GM13976 (cell line): ENCODE data around the gene ARHGEF10L.

Source experiments
- DNase-seq: peaks from one replicate; pipeline ENCODE4 v3.0.0; 2012; ENCODE audit warnings: low spot score
- in situ Hi-C: fragments of 300-500 bp; cut with MboI; formaldehyde crosslinking; loops from one replicate; pipeline ENCODE4 v1.12.0; 2022; ENCODE audit warnings: low sequenced_read_pairs, mixed read lengths, inconsistent platforms; ENCODE audit not compliant: unreplicated experiment
- TF ChIP-seq, protein P1 (sequence below): IDR thresholded peaks from 2 replicates; pipeline ENCODE4 v1.5.1; 2012; ENCODE audit warnings: borderline replicate concordance, mild to moderate bottlenecking; ENCODE audit not compliant: insufficient read depth; ENCODE audit errors: extremely low read depth, missing control alignments, control extremely low read depth

Gene ARHGEF10L

DNA sequence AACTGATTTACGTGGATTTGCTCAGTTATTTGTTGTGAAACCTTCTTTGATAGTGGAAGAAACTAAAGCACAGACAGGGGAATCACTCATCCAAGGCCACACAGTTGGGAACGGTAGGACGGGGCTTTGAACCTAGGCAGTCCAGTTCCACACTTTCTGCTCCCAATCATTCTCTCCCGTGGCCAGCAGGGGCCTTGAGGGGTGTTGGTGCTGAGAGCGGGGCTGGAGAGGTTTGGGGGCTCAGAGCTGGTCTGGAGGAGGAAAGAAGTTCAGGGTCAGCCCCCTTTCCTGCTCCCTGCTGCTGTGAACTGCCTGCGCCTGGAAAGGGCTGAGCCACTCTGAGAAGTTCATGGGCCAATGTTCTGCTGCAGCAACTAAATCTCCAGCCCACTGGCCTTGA is 184.2 kb downstream of the ARHGEF10L start:
- TF ChIP-seq, protein P1, sequence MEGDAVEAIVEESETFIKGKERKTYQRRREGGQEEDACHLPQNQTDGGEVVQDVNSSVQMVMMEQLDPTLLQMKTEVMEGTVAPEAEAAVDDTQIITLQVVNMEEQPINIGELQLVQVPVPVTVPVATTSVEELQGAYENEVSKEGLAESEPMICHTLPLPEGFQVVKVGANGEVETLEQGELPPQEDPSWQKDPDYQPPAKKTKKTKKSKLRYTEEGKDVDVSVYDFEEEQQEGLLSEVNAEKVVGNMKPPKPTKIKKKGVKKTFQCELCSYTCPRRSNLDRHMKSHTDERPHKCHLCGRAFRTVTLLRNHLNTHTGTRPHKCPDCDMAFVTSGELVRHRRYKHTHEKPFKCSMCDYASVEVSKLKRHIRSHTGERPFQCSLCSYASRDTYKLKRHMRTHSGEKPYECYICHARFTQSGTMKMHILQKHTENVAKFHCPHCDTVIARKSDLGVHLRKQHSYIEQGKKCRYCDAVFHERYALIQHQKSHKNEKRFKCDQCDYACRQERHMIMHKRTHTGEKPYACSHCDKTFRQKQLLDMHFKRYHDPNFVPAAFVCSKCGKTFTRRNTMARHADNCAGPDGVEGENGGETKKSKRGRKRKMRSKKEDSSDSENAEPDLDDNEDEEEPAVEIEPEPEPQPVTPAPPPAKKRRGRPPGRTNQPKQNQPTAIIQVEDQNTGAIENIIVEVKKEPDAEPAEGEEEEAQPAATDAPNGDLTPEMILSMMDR, result no peak
- in situ Hi-C loops, result no loop called here
- no peak for DNase-seq

DNA sequence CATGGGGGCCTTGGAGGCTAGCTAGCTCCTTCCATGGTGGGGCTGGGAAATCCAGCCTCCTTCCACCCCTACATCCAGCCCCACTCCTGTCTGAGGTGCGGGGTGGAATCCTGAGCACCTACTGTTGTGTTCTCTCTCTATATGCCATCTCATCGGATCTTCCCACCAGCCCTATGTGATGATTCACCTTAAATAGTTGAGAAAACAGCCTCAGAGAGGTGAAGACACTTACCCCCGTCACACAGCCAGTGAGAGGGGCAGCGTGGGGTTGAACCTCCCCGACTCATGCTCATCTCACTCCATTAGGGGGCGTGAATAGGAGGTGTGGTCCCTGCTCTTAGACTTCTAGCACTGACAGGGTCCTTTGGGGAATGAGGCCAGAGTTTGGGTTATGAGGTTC is 184.7 kb downstream of the ARHGEF10L start:
- TF ChIP-seq, protein P1, result no peak
- no peak for DNase-seq
- in situ Hi-C loops, result no loop called here

DNA sequence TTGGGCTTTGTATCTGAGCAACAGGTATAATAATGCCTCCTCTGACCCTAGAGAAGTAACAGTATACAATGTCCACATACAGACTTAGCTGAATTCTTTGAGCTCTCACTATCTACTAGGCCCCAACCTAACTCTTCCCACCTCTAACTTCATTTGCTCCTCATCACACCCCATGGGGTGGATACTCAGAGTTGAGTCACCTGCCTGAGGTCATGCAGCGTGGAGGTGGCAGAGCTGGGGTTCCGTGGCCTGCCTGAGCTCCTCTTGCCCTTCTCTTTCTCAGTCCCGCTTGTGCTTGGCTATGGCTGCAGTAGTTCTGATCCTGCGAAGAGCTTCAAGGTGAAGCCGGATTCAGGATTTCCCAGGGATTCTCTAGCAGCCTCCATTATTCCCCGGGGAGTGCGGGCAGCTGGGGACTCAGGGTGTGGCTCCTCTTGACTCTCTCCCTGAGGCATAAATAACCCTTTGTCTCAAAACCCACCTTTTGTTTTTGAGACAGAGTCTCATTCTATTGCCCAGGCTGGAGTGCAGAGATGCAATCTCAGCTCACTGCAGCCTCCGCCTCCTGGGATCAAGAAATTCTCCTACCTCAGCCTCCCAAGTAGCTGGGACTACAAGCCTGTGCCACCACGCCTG is 185.7 kb downstream of the ARHGEF10L start:
- TF ChIP-seq, protein P1, result no peak
- in situ Hi-C loops, result no loop called here
- DNase-seq, result no peak

DNA sequence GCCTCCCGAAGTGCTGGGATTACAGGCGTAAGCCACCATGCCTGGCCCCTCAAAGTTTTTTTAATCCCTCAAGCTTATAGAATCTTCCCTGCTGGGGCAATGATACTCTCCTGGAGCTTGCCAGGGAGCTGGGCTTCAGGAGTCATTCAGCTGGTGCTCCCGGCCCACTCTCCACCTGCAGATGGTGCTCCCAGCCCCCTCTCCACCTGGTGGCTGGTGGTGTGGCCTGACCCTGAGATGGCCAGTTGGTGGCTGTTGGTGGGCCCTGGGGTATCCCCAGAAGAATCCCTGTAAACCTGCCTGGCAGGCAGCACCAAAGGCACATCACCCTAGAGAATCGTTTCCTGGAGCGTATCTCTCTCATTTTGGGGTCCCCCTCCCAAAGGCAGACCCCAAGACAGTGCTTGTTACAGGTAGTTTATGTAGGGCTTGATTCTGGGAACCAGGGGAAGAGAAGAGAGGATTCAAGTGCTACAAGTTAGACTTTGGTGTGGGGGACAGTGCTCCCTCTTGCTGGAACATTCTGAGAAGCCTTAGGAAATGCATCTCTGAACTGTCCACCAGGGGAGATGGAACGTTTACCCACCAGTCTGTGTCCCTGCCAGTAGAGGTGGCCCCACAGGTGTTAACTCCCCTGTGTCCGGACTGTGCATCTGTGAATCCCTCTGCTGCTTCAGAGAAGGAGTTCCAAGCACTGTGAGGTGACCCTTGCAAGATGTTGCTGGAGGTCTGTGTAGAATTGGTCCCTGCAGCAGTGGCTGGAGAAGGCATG is 186.5 kb downstream of the ARHGEF10L start:
- DNase-seq, result no peak
- TF ChIP-seq, protein P1, result no peak

DNA sequence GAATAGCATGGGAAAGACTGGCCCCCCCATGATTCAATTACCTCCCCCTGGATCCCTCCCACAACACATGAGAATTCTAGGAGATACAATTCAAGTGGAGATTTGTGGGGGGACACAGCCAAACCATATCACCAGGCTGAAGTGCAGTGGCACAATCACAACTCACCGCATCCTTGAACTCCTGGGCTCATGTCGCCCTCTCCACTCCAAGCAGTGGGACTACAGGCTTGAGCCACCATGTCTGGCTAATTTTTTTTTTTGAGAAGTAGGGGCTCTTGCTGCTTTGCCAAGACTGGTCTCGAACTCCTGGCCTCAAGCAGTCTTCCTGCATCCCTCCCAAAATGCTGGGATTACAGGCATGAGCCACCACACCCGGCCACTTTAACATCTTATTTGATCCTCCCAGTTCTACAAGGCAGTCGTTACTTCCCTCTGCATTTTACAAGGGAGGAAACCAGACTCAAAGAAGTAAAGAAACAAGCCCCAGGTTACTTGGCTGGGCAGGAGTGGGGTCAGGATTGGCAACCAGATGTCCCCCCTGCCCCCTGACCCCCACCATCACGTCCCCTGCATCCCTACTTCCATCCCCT is 188.7 kb downstream of the ARHGEF10L start:
- DNase-seq, result no peak
- in situ Hi-C loops, result no loop called here
- TF ChIP-seq, protein P1, result no peak

More for the DNA sequence above, 186.5 kb downstream of the ARHGEF10L start:
- in situ Hi-C loops, result no loop called here

DNA sequence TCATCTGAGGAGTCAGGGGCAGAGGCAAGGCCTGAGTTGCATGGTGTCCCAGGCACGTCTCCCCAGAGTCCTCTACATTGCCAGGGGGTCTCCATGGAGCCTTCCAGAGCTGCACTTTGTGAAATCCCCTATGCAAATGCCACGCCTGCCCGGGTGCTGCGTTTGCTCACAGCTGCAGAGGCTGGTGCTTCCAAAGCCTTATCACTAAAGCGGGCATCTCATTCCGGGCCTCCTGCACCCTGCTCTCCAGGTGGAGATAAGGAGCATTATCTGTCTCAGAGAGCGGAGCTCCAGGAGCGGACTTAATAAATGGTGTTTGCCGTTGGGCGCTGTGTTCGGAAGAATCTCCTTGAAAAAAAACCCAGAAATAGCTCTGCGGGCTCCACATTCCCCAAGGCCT is 189.8 kb downstream of the ARHGEF10L start:
- in situ Hi-C loops, result no loop called here
- TF ChIP-seq, protein P1, result no peak
- DNase-seq, result no peak
